ENCODE results near the gene RGS3.

RGS3 gene

DNA sequence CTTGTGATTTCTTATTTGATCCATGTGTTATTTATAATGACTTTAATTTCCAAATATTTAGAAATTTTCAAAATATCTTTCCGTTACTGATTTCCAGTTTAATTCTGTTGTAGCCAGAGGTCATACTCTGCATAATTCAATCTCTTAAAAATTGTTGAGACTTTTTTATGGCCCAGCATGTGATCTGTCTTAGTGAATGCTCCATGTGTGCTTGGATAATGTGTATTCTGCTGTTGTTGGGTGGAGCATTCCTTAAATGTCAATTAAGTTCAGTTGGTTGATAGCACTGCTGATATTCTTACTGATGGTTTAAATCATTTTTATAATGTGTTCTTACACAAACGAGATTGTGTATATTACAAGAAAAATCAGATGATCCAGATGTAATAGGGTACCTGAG lies 180.8 kb downstream of the RGS3 start:
- DNase-seq = no peak

GRCh38 chr9:113645227-113645977 lies 181.9 kb downstream of the RGS3 start:
- no peak for DNase-seq

DNA sequence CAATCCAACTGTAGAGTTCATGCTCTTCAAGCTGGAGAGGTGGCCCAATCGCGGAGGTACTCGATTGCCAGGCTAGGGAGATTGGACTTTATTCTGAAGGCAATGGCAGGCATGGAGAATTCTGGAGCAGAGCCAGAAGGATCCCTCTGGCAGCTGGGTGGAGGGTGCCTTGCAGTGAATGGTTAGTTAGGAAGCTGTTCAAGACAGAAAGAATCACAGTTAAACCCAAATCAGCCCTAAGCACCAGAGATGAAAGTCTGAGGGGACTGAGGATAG lies 182.4 kb downstream of the RGS3 start:
- no peak for DNase-seq

DNA sequence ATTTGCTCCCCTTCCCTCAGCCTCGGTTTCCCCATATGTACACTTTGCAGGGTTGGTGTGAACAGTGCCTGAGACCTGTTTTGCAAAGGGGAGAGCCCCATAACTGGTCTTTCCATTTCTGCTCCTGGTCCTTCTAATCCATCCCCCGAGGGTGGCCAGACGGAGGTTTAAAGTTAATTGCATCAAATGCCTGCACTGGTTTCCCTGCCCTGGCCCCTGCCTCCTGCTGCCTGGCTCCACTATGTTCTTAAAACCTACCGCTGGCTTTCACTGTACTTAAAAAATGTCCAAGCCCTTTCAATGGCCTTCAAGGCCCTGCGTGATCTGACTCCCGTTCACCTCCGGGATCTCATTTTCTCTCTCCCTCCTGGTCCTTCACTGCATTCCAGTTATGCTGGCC lies 183.0 kb downstream of the RGS3 start:
- DNase-seq = no peak

All from T-helper 1 cell (primary cell).